NCI-H345 (cell line): ENCODE data around the gene ARCN1.
A peak's percentile ranks its signal among the peaks of the same experiment; 100 is the strongest.

Source experiments
- DNase-seq: peaks from one replicate; lab custom pipeline; 2025; lab: John Stamatoyannopoulos, UW

ARCN1 gene

DNA sequence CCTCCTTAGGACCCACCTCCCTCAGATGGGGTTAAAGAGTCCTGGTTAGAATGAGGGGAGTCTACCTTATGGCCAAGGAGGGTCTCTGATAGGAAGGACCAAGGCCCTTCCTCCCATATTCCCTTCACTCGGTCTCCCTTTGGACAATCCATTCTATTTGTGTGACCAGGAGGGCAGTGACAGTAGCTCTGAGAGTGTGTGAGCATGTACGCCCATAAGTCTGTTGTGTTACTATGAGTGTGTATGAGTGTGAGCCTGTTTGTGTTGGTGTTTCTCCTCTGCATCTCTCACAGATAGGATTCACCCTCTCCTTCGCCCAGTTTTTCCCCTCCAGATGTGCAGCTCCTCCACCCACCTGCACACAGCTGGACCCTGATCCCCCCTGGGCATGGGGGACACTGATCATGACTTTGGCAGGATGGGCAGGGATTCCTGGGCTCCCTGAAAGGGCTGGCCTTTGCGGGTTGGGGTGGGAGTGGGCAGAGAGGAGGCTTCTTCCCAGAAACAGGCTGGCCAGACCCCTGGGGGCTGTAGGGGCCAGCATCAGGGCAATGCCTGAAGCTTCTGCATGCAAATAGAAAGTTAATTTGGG is 49.7 kb downstream of the ARCN1 start:
- DNase-seq, result no peak

DNA sequence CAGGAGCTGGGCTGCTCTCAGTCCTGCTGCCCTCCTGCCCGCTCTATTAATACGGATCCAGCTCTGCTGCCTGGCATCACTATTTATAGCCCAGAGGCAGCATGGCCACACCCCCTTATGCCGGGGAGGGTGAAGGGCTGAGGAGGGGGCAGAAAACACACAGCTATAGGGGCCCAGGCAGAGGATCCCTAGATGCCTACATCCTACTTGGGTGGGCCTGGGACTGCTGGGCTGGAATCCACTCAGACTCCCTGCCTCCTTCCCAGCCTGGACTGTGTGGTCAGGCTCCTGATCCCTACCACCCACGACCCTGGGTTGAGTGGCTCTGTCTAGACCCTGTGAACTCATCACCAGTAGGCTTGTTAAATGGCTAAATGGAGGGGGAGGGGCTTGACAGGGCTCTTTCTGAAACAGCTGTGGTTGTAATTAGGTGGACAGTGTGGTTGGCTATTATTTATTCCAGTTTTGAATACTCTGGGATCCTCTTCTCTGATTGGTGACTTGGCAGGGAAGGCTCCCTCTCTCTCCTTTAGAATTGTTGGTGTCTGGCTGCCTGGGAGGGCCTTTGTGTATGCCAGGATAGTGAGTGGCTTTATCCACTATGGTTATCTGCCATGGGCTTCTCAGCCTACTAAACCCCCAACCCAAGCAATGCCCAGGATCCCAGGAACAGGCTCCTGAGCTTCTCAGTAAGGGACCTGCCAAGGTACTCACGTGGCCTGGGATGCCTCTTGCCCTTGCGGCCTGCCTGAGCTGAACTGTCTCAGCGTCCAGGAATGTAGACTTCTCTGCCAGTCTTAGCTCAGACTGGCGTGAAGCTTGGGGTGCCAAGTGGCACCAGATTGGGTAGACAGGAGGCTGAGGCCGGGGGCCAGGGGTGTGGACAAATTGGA is 50.4 kb downstream of the ARCN1 start:
- peak; percentile 62 for DNase-seq

DNA sequence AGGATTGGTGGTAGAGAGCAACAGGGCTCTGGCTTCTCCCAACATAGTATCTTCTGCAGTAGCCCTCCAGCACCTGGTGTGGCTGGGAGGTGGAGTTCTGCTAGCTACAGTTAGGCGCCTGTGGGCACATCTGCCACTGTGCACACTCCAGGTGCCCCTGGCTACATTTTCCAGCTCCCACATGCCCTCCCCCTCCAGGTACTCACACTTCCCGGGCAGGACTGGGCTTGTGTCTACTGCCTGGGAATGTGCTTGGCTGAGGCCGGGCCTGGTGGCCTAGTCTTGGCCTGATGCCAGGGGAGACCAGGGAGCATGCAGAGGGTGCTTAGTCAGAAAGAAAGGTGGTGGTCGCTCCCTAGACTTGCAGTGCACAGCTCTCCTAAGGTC is 51.1 kb downstream of the ARCN1 start:
- DNase-seq, result peak; percentile 95

DNA sequence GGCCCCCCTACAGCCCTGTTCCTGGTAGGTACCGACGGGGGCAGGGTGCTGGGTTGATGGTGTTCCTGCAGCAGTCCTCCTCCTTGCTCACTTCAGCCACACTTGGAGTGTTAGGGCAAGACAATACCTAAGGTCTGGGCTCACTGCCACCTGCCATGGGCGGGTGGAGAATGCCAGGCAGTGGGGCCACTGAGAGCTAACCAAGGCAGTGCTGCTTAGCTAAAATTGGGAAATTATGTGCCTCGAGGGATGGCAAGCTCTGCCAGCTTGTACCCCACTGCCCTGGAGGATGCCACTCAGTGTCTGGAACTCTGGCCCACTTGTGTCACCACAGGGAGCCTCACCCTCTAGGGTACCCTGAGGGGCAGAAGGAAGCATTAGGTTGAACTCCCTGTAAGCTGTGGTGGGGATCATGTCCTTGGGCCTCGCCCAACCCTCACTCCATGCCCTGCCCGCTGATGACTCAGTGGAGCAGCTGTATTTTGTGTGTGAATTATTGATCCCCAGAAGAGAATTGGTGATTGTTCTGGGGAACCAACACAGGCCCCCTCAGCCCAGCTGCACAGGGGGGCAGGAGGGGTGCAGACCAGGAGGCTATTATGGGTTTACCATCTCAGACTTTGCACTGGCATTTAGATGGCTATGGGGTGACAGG is 53.0 kb downstream of the ARCN1 start:
- peak; percentile 46 for DNase-seq

DNA sequence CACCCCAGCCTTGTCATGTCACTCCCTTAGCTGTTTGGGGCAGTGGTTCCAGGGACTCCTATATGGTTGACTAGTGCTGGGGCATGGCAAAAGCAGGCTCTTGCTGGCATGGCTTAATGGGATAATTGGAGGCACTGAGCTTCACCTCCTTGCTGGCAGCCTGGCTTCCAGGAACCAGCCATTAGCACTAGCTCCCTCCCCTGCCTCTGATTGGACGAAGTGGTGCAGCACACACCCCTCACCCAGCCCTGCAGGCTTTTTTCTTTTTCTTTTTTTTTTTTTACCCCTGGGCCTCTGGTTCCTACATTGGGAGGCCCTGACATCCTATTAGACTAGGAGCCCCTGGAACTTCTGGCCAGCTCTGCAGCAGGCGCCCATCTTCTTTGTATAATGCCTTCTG is 53.8 kb downstream of the ARCN1 start:
- no peak for DNase-seq

DNA sequence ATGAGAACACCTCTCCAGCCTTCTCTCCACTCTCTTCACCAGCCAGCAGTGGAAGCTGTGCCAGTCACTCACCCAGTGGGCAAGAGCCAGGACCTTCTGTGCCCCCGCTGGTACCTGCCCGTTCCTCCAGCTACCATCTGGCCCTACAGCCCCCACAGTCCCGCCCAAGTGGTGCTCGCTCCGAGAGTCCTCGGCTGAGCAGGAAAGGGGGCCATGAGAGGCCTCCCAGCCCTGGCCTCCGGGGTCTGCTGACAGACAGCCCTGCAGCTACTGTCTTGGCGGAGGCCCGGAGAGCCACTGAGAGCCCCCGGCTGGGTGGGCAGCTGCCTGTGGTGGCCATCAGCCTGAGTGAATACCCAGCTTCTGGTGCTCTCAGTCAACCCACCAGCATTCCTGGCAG is 55.4 kb downstream of the ARCN1 start:
- DNase-seq, result no peak

DNA sequence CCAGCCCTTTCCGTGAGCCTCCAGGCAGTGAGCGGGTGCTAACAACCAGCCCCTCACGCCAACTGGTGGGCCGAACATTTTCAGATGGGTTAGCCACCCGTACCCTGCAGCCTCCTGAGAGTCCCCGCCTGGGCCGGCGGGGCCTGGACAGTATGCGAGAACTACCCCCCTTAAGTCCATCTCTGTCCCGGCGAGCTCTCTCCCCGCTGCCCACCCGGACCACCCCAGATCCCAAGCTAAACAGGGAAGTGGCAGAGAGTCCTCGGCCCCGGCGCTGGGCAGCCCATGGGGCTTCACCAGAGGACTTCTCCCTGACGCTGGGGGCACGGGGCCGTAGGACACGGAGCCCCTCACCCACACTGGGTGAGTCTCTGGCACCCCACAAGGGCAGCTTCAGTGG is 55.8 kb downstream of the ARCN1 start:
- DNase-seq, result no peak

DNA sequence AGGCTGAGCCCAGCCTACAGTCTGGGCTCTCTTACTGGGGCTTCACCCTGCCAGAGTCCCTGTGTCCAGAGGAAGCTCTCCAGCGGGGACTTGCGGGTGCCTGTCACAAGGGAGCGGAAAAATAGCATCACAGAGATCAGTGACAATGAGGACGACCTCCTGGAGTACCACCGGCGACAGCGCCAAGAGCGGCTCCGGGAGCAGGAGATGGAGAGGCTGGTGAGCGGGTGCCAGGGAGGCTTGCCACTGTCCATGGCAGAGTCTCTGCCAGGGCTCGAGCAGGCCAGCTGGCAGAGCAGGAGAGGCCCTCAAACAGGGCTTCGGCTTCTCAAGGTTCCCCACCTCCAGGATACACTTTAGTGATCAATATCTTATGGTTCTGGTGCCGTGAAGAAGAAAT is 56.2 kb downstream of the ARCN1 start:
- DNase-seq, result no peak

DNA sequence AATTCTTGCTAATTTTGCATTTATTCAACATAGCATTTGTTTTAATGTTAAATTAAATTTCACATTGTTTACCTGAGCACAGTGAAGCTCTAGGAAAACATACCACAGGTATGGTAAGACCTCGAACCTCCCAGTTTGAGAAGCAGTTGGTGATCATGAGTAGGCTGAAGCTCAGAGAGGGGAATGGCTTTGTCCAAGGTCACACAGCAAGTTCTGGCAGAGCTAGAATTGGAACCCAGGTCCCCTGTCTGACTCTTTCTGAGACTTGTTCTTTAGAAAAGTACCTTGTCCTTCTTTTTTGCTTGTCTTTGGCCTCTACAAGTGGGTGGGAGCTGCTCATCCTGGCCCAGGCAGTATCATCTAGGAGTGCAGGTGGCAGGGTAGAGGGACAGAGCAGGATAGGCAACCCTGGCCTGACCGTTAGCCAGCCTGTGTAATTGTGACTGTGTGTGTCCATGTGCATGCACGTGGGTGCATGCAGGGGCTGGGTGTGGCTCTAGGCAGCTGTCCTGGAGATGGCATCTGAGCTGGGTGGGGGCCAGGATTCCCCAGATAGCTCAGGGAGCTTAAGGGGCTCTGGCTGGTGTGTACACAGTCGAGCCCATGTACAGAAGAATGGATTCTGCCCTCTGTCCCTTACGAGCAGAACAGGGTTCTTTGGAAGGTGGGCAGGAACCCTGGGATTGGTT is 56.8 kb downstream of the ARCN1 start:
- no peak for DNase-seq

DNA sequence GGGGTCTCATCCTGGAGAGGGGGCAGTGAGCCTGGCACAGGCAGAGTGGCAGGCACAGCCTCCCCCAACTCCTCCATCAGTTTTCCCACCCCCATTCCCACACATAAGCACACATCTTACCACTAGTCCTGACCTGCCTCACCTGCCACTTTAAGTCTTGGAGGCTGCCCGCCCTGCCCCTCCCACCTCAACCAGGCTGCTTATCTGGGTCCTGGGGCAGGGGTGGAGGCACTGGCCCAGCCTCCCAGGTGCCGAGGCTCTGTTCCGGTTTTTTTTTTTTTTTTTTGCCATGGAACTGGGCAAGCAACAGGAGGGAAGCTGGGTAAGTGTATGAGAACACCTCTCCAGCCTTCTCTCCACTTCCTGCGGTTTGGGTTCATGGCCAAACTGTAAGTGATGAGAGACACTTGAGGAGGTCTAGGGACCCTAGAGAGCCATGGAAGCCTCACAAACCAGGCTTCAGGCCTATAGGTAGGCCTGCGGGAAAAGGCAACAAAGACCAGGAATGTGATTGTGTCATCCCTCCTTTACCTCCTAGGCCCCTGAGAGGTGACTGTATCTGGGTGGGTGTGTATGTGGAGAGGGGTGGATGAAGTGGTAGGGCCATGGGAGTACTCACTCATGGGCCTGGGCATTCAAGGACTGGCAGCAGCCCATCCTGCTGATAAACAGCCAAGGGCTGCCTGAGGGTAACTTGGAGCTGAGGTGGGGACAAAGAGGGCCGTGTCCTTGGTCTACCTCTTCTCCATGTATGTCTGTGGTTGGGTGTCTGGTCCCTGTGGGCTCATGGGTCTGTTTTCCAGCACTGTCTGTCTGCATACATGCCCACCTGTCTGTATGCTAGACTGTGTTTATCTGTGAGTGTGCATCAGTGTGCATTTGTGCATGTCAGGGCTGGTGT is 57.8 kb downstream of the ARCN1 start:
- no peak for DNase-seq

DNA sequence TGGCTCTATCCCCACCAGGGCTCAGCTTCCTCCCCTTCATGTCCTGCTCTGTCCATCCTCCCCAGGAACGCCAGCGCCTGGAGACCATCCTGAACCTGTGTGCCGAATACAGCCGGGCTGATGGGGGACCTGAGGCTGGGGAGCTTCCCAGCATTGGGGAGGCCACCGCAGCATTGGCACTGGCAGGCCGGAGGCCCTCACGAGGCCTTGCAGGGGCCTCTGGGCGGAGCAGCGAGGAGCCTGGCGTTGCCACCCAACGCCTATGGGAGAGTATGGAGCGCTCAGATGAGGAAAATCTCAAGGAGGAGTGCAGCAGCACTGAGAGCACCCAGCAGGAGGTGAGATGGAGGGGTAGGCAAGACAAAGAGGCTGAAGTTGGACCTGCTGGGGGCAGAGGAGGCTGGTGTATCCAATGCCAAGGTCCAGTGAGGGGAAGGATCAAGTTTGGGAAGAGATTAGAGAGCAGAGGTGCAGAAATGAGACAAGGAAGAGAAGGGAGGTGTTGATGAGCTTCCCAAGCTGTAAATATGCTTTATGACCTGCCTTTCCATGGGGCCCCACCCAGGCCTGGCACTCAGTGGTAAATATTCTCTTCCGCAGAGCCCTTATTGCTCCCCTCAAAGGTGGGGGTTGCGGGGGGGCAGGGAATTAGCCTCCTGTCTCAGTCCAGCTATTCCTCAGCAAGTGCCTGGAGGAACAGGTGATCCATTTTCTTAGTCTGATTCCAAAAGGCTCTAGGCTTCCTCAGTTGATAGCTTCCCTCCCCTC is 59.1 kb downstream of the ARCN1 start:
- DNase-seq, result no peak

DNA sequence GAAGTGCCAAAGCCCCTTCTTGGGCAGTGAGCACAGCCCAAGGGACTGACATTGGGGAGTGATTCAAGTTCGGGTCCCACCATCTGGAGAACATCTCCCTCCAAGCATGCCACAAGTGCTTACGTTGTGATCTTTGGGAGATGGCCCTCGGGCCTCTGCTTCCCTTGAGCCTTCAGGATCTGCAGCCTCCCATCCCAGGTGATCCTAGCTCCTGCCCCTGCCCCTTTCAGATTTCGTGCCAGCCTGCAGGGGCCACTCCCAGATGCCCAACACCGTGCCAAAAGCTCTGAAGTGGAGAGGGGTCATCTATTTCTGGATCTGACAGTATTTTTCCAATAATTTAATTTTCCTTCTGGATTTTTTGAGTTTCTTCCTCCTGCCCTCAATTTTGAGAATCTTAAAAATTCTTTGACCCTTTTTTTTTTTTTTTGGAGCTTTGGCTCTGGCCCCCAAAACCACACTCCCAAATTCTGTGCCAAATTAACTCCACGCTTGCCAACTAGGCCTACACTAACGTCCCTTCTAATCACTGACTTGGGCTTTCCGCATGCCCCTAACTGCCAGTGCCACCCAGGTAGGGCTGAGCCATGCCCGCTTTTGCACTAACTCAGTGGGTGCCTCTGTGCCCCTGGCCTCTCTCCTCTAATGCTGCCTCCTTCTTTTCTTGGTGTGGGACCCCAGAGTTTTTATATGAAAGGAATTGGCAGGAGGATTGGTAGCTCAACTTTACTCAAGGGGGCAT is 60.5 kb downstream of the ARCN1 start:
- no peak for DNase-seq

DNA sequence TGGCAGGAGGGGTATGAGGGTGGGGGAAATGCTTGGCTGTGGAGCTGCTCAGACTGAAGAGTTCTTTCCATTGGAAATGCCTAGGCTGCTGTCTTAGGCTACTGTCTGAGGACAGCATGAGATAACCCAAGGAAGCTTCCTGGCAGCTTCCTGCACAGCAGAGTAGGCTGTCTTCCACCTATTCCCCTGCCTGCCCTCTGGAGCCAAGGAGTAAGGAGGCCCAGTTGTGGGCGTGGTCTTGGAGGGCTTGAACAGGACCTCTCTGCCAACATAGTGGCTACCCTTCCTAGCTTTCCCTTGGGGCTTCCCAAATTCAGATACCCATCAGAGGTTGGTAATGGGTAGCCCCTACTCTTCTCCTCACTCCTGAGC is 61.1 kb downstream of the ARCN1 start:
- DNase-seq, result no peak

DNA sequence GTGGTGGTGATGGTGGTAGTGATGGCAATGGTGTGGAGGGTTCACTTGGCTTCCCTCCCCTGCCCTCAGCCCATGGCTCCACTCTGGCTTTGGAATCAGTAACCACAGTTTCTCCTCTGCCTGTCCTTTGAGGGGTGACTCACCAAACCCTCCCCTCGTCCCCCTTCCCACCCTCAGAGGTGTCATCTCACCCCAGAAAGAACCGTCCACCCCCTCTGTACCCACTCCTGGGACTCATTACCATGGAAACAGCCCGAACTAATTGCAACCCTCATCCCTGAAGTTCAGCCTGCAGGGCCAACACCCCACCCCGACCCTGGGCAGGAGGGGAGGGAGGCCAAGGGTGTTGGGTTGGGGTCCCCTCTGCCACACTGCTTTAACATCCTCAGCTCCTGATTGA is 61.8 kb downstream of the ARCN1 start:
- no peak for DNase-seq

DNA sequence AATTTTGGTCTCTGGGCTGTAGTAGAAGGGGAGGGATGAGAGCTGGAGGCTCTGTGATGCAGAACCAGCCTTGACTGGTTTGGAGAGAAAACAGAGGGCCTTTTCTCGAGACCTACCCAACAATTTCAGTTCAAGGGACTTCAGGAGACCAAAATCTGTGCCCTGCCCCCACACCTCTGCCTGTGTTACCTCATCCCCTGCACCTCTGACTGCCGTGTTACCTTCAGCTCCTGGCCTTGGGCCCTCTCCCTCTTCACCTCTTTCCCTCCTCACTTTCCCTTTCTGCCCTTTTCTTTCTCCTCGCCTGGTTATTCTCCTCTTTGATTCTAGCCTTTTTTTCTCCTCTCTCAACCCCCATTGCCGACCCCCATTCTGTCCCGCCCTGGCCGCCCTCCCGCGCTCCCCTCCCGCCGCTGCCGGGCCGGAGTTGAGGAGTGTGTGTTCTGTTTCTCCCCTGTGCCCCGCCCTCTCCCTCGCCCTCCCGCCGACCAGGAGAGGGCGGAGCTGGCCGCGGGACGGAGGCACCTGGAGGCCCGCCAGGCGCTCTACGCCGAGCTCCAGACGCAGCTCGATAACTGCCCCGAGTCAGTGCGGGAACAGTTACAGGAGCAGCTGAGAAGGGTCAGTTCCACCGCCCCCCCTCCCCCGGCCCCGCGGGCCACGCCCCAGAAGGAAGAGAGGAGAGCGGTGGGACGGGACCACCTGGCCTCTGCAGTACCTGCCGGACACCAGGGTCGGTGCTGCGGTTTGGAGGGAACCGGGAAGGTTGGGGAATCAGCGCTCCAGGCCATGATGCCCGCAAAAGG is 62.4 kb downstream of the ARCN1 start:
- DNase-seq, result no peak

DNA sequence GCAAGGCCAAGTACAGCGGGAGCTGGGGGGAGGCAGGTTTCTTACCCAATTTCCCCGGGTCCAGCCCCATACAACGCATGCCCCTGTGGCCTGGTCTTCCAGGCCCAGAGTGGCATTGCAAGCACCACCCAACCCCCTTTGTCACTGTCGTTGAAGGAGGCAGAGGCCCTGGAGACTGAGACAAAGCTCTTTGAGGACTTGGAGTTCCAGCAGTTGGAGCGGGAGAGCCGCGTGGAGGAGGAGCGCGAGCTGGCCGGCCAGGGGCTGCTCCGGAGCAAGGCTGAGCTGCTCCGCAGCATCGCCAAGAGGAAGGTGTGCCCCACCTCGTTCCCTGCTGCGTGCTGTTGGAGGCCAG is 63.0 kb downstream of the ARCN1 start:
- no peak for DNase-seq

DNA sequence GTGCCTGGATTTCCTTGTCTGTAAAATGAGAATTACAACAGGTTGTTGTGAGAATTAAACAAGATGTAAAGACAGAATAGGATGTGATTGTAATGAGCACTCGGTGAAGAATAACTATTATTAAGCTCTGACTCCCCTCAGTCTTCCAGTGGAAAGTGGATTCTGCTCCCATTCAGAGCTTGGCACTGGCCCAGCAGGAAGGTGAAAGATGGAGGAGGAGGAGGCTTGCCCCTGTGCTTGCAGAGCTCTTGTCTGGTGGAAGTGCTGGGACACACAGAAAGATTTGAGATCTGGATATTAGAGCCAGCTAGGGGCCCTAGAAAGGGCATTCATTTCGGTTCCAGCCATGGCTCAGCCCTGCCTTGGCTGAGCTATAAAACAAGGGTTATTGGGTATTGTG is 63.4 kb downstream of the ARCN1 start:
- DNase-seq, result no peak

DNA sequence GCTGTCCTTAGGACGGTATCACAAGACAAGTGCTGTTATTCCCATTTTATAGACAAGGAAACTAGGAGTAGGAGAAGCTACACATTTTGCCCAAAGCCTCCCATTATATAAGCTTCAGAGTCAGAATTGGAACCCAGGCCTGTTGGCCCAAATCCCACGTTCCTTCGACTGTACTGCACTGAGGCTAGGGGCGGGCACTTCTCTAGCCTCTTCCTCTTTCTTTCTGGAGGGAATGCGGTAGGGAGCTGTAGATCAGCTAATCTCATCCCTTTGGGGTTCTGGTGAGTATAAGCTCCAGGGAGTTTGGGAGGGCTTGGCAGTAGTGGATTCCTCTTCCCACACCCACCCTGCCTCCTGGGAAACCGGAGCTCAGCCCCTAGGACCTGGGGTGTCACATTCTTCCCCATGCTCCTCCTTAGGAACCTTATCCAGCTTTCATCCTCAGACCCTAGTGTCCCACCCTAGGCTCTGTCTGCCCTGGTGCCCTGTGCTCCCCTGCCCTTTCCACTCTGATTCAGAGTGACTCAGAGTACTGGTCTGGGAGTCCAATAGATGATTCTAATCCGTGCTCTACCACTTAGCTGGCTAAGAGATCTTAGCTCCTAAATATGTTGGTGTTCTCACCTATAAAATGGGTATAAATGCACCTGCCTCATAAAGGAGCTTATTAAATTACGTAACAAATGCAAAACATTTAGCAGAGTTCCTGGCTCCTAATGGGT is 64.5 kb downstream of the ARCN1 start:
- DNase-seq, result no peak

DNA sequence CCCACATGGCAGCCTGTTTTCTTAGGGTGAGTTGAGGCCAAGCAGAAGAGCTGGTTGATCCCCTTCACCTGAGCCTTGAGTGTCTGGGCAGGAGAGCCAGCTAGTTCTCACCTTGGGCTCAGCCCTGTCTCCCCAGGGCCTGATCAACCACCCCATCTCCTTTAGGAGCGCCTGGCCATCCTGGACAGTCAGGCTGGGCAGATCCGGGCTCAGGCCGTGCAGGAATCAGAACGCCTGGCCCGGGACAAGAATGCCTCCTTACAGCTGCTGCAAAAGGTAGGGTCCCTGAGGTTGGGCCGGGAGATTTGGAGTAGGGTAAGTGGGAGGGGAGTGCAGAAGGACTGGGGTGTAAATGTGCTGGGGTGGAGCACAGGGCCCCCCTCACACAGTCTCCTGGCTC is 66.5 kb downstream of the ARCN1 start:
- DNase-seq, result no peak
